ENCODE measurements around the gene MROH7. TPM values are rescaled to one million over a fixed set of nuclear protein-coding genes. Genes with fewer than 3 reads are reported as not detected.

The MROH7 gene
- total RNA-seq, 4 donors from 2014 or later = 0.65 to 3.0 (median 2.0) TPM

GRCh38 chr1:54724771-54725170 is 83.2 kb downstream of the MROH7 start:
- no peak for TF ChIP-seq POLR2A (IDR thresholded peaks at IDR 0.05)
- intact Hi-C loops (cut with DNase I; ENCODE audit: low total_unique reads) = no loop called here
- no peak overlapping the region for H3K4me3 ChIP-seq (ENCODE audit: low read depth, poor library complexity, severe bottlenecking)
- no peak for DNase-seq (ENCODE audit: low spot score in 2 of 2)
- 96 to 97% methylated on average over 1 of the region's 1 CpG for WGBS, 2 donors

GRCh38 chr1:54728027-54728426 is 86.4 kb downstream of the MROH7 start:
- TF ChIP-seq POLR2A (IDR thresholded peaks at IDR 0.05) (no peak), CTCF (IDR thresholded peaks at IDR 0.05) (no peak)
- no peak overlapping the region for H3K4me3 ChIP-seq (ENCODE audit: low read depth, poor library complexity, severe bottlenecking)
- intact Hi-C loops (cut with DNase I; ENCODE audit: low total_unique reads) = no loop called here
- peak in 1 of 2 donors; percentile 25 for DNase-seq (ENCODE audit: low spot score in 2 of 2)
- 81 to 82% methylated on average over 3 of the region's 3 CpGs for WGBS, 2 donors

DNA sequence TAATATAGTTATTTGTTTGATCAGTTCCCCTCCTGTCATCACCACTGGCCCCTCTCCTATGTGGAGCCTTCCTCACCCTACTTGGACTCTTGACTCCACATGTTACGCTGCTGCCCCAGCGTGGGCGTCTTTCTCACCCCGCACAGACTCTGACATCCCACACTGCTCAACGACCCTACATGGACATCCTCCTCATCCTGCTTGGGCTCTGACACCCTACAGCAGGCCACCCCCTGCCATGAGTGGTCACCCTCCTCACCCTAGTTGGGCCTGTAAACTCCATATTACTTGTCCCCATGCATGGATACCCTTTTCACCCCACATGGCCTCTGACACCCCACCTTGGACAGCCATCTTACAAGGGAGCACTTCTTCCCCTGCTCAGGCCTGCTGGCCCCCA is 95.1 kb downstream of the MROH7 start:
- TF ChIP-seq CTCF (IDR thresholded peaks at IDR 0.05) (no peak), POLR2A (IDR thresholded peaks at IDR 0.05) (no peak)
- peak in 1 of 2 donors; percentile 54 for DNase-seq (ENCODE audit: low spot score in 2 of 2)
- intact Hi-C loops (cut with DNase I; ENCODE audit: low total_unique reads) = no loop called here
- WGBS, 2 donors = 97 to 99% methylated on average over 5 of the region's 5 CpGs
- no peak overlapping the region for H3K4me3 ChIP-seq (ENCODE audit: low read depth, poor library complexity, severe bottlenecking)

GRCh38 chr1:54738244-54738643 is 96.7 kb downstream of the MROH7 start:
- H3K4me3 ChIP-seq (ENCODE audit: low read depth, poor library complexity, severe bottlenecking) = no peak overlapping the region
- WGBS, 2 donors = 90 to 94% methylated on average over 6 of the region's 6 CpGs
- peak in 1 of 2 donors; percentile 54 for DNase-seq (ENCODE audit: low spot score in 2 of 2)
- TF ChIP-seq CTCF (IDR thresholded peaks at IDR 0.05) (no peak), POLR2A (IDR thresholded peaks at IDR 0.05) (no peak)
- intact Hi-C loops (cut with DNase I; ENCODE audit: low total_unique reads) = no loop called here

GRCh38 chr1:54741531-54741930 is 99.9 kb downstream of the MROH7 start:
- TF ChIP-seq POLR2A (IDR thresholded peaks at IDR 0.05) (no peak), CTCF (IDR thresholded peaks at IDR 0.05) (no peak)
- intact Hi-C loops (cut with DNase I; ENCODE audit: low total_unique reads) = no loop called here
- H3K4me3 ChIP-seq (ENCODE audit: low read depth, poor library complexity, severe bottlenecking) = no peak overlapping the region
- DNase-seq (ENCODE audit: low spot score in 2 of 2) = peak in 1 of 2 donors; percentile 17
- 92 to 96% methylated on average over 4 of the region's 4 CpGs for WGBS, 2 donors

GRCh38 chr1:54742282-54742681 is 100.7 kb downstream of the MROH7 start:
- intact Hi-C loops (cut with DNase I; ENCODE audit: low total_unique reads) = no loop called here
- no peak overlapping the region for H3K4me3 ChIP-seq (ENCODE audit: low read depth, poor library complexity, severe bottlenecking)
- WGBS, 2 donors = 53 to 54% methylated on average over 4 of the region's 4 CpGs
- TF ChIP-seq CTCF (IDR thresholded peaks at IDR 0.05) (no peak), POLR2A (IDR thresholded peaks at IDR 0.05) (no peak)
- peak in 1 of 2 donors; percentile 61 for DNase-seq (ENCODE audit: low spot score in 2 of 2)

All from lower leg skin (tissue), 4 donors.